ENCODE data around the gene NPHP4. TPM values are rescaled to one million over a fixed set of nuclear protein-coding genes. Genes with fewer than 3 reads are reported as not detected.

NPHP4 gene
- total and polyA plus RNA-seq, 9 of the 15 experiments (the other 6 are each of a cell fraction or from before 2014, with no cell fraction given): 0.52 to 26.2 (median 6.7) TPM

GRCh38 chr1:6041432-6042062, 49.3 kb upstream of the NPHP4 start:
- ChIA-PET CTCF (ENCODE audit: low intra/inter-chr PET ratio) (interaction anchor here (3.3 kb wide), 1 partner anchor 203 kb away, joined by 16 read pairs; the partner anchor contains the start of gene HES3), POLR2A (interaction anchor here (0.6 kb wide), 2 partner anchors 9 to 17 kb away, joined by 3 to 4 read pairs; no protein-coding TSS in a partner anchor)
- WGBS (ENCODE audit: insufficient coverage, low coverage, missing lambda C conversion rate): 27% methylated on average over 20 of the region's 20 CpGs
- peaks cover 0 to 20% of the 10 kb centered on the region in 2 experiments; a peak in 2 of 5 replicates for H3K4me1 ChIP-seq (replicated peaks in 1 of 2; ENCODE audit: control insufficient read depth in 2 of 2, insufficient read depth in 2 of 2, low read length in 2 of 2)
- no peaks in the 10 kb centered on the region for H3K79me2 ChIP-seq (ENCODE audit: control insufficient read depth, insufficient read depth, low read length)
- H3K9me3 ChIP-seq (replicated peaks; ENCODE audit: control insufficient read depth, insufficient read depth, low read depth, low read length): no peaks in the 10 kb centered on the region
- H4K20me1 ChIP-seq (replicated peaks; ENCODE audit: control insufficient read depth, insufficient read depth, low read length): peaks cover 69% of the 10 kb centered on the region
- ATAC-seq (peak; percentile 94), DNase-seq (ENCODE audit: extremely low read depth in 1 of 4, low spot score in 3 of 4) (peak; percentile 70 to 83 (median 81)), FAIRE-seq (peak; percentile 85)
- H3K9ac ChIP-seq (ENCODE audit: insufficient read depth in 1 of 2, low read depth in 2 of 2, low read length in 2 of 2): peak overlapping the region in 1 of 2 experiments; percentile 31; a peak in 1 of 4 replicates
- H3K4me2 ChIP-seq (ENCODE audit: insufficient read depth, low read length): no peak overlapping the region
- no peak overlapping the region for H3K27ac ChIP-seq (ENCODE audit: extremely low read depth, low read depth, low read length)
- BruUV-seq (replicated peaks): no TSS peak
- no peak overlapping the region for H2AFZ ChIP-seq (ENCODE audit: low read depth, low read length)
- no peaks in the 10 kb centered on the region for H3K36me3 ChIP-seq (ENCODE audit: control insufficient read depth, insufficient read depth, low read length)
- intact Hi-C loops (cut with micrococcal nuclease) (no loop called here), in situ Hi-C loops (cut with MboI) (loop anchor here (5.0 kb wide), 1 partner anchor 301 kb away; no protein-coding TSS in a partner anchor)
- H3K4me3 ChIP-seq: no peak overlapping the region
- peaks cover 0 to 19% of the 10 kb centered on the region in 2 experiments; a peak in 4 of 5 replicates for H3K27me3 ChIP-seq (ENCODE audit: control insufficient read depth in 2 of 2, insufficient read depth in 2 of 2, low read length in 2 of 2)
- peaks cover 4% of the 10 kb centered on the region for H3K9me1 ChIP-seq (ENCODE audit: control insufficient read depth, insufficient read depth, low read length)
- no peak for TF ChIP-seq ZFP91 (CRISPR knock-in tag; IDR thresholded peaks at IDR 0.05)
- no peak for TF ChIP-seq ZZZ3 (IDR thresholded peaks at IDR 0.05)
- peak; percentile 6; the same call in 1 of the 2 replicates for TF ChIP-seq JUND (IDR thresholded peaks at IDR 0.05; ENCODE audit: borderline replicate concordance, low read depth, low read length)
- no peak for TF ChIP-seq JUND (tag; IDR thresholded peaks at IDR 0.05; ENCODE audit: borderline replicate concordance, low read depth, low read length)
- TF ChIP-seq SMC3 (conservative IDR thresholded peaks at IDR 0.05; ENCODE audit: insufficient read depth, low read depth, low read length): peak; percentile 86
- no peak for TF ChIP-seq ZSCAN32 (CRISPR knock-in tag; IDR thresholded peaks at IDR 0.05)
- 0 out of 6 replicates have a peak, but pooled peaks of 1 of the 3 experiments have one; percentile 32 for TF ChIP-seq ZBTB11 (CRISPR knock-in tag; IDR thresholded peaks at IDR 0.05)
- no peak for TF ChIP-seq SPI1 (IDR thresholded peaks at IDR 0.05; ENCODE audit: borderline replicate concordance, low read depth, low read length)
- TF ChIP-seq ARID1B (IDR thresholded peaks at IDR 0.05): no peak
- TF ChIP-seq TFAP4 (CRISPR knock-in tag; IDR thresholded peaks at IDR 0.05; ENCODE audit: borderline replicate concordance): peak; percentile 21; the same call in 1 of the 2 replicates
- no peak for TF ChIP-seq ZNF324 (CRISPR knock-in tag; IDR thresholded peaks at IDR 0.05)
